Panc1 (cell line): Measurements from ENCODE around the gene CHPF2. TPM values are rescaled to one million over a fixed set of nuclear protein-coding genes. Genes with fewer than 3 reads are reported as not detected.

Experiments
- ATAC-seq: fragments of 200-7000 bp; cut with Tn5 transposase; 2 replicates; pipeline ENCODE4 v1.9.1; 2020; ENCODE audit warnings: mild to moderate bottlenecking, moderate library complexity
- BruUV-seq: library from RNA; stranded (reverse); fragments of 400-500 nt; replicated peaks from 2 replicates; lab custom pipeline; 2021; lab: Mats Ljungman, UMichigan
- CTCF ChIA-PET: fragments of 300-600 bp; sonication (Branson Sonifier 250); formaldehyde crosslinking; loops from one replicate; lab custom pipeline; 2022; ENCODE audit warnings: antibody characterized with exemption; lab: Charles Lee
- POLR2A ChIA-PET: fragments of 300-600 bp; sonication (Branson Sonifier 250); formaldehyde crosslinking; loops from one replicate; lab custom pipeline; 2022; ENCODE audit warnings: antibody characterized with exemption; lab: Charles Lee
- DNase-seq: peaks from one replicate; pipeline ENCODE4 v3.0.0-alpha.2; 2010; ENCODE audit warnings: low read depth, low spot score
- H3K27ac ChIP-seq: 2 replicates; pipeline ENCODE4 v1.5.1; 2011; ENCODE audit warnings: mild to moderate bottlenecking, low read length, inconsistent platforms
- H3K27me3 ChIP-seq: fragments of 200-500 bp; sonication (Bioruptor generic); 2 replicates; pipeline ENCODE4 v1.6.0; 2014; ENCODE audit warnings: low read length, inconsistent platforms; ENCODE audit not compliant: control insufficient read depth, insufficient read depth
- H3K36me3 ChIP-seq: fragments of 200-500 bp; sonication (Bioruptor generic); 2 replicates; pipeline ENCODE4 v1.5.1; 2014; ENCODE audit warnings: inconsistent platforms, mild to moderate bottlenecking, low read length, moderate library complexity; ENCODE audit not compliant: control insufficient read depth, insufficient read depth
- H3K4me1 ChIP-seq: 2 replicates; pipeline ENCODE4 v1.5.1; 2011; ENCODE audit warnings: inconsistent platforms, mild to moderate bottlenecking, low read length, moderate library complexity; ENCODE audit not compliant: control insufficient read depth, insufficient read depth
- H3K4me3 ChIP-seq, 2 experiments: 2 replicates each; pipeline ENCODE4 v1.5.1; 2011 to 2012; ENCODE audit warnings: low read depth in 2 of 2, low read length in 2 of 2, mild to moderate bottlenecking in 2 of 2, inconsistent platforms in 1 of 2, moderate library complexity in 1 of 2
- H3K9me3 ChIP-seq: fragments of 200-500 bp; sonication (Bioruptor generic); 2 replicates; pipeline ENCODE4 v1.5.1; 2014; ENCODE audit warnings: low read depth, mild to moderate bottlenecking, inconsistent platforms, low read length, moderate library complexity; ENCODE audit not compliant: control insufficient read depth, insufficient read depth
- CTCF ChIP-seq: fragments of 450-650 bp; IDR thresholded peaks from 2 replicates; pipeline ENCODE4 v1.5.1; 2017; ENCODE audit warnings: mild to moderate bottlenecking
- POLR2AphosphoS5 ChIP-seq: IDR thresholded peaks from 2 replicates; pipeline ENCODE4 v1.6.1; 2012; ENCODE audit warnings: mild to moderate bottlenecking, low read depth, low read length, moderate library complexity
- REST ChIP-seq, 2 experiments: IDR thresholded peaks; 2 replicates each; pipeline ENCODE4 v1.6.1; 2011 to 2012; ENCODE audit warnings: low read depth in 2 of 2, control low read depth in 1 of 2, low read length in 1 of 2, mild to moderate bottlenecking in 1 of 2, moderate library complexity in 1 of 2; ENCODE audit not compliant: insufficient read depth in 1 of 2
- SIN3A ChIP-seq: IDR thresholded peaks from 2 replicates; pipeline ENCODE4 v1.6.1; 2012; ENCODE audit warnings: low read depth, mild to moderate bottlenecking, low read length, moderate library complexity, borderline replicate concordance; ENCODE audit not compliant: insufficient read depth
- TCF7L2 ChIP-seq: IDR thresholded peaks from 2 replicates; pipeline ENCODE4 v1.6.1; 2011; ENCODE audit warnings: mild to moderate bottlenecking, low read depth, low read length, inconsistent platforms
- in situ Hi-C: cut with HindIII; loops from 2 replicates; pipeline ENCODE4 v1.10.0; 2016; ENCODE audit warnings: low sequenced_read_pairs, low pct_unique_long_range_greater_than_20kb
- intact Hi-C: fragments of 100-400 bp; cut with micrococcal nuclease; formaldehyde crosslinking; loops from one replicate; pipeline ENCODE4 v1.10.0; 2022; ENCODE audit not compliant: unreplicated experiment
- total RNA-seq: library from RNA; stranded (reverse); gene quantifications from one replicate; pipeline ENCODE4 v1.2.1, GENCODE V29; 2021; ENCODE audit not compliant: unreplicated experiment

Gene CHPF2
- total RNA-seq, 1 experiment from 2014 or later, result 44.9 TPM

- no peaks in the 10 kb centered on the region for H3K36me3 ChIP-seq
- no peak overlapping the region for H3K27ac ChIP-seq
- DNase-seq, result no peak
- peaks cover 4% of the 10 kb centered on the region; the same call in 1 of the 2 replicates for H3K27me3 ChIP-seq
- ChIA-PET CTCF (no interaction called here), POLR2A (no interaction called here)
- intact Hi-C loops, result no loop called here
- no TSS peak for BruUV-seq
- no peak for ATAC-seq
- H3K4me1 ChIP-seq, result no peaks in the 10 kb centered on the region
- no peaks in the 10 kb centered on the region; the same call in 1 of the 2 replicates for H3K9me3 ChIP-seq
- no peak overlapping the region for H3K4me3 ChIP-seq
- no peak for TF ChIP-seq CTCF
- no peak for TF ChIP-seq REST (IDR thresholded peaks at IDR 0.05; ENCODE audit: insufficient read depth in 1 of 2, low read depth in 2 of 2, low read length in 1 of 2)
- TF ChIP-seq POLR2AphosphoS5, result no peak
- no peak for TF ChIP-seq SIN3A
- TF ChIP-seq TCF7L2, result no peak
- in situ Hi-C loops, result no loop called here
Measured at GRCh38 chr7:151286148-151286547, 53.9 kb downstream of the CHPF2 start.

Other genes starting within 250 kb of the CHPF2 start
- 3.1 TPM for gene NOS3, start 241.5 kb upstream of the CHPF2 start, total RNA-seq
- 0.98 TPM for gene ATG9B, start 208.0 kb upstream of the CHPF2 start, total RNA-seq
- 49.8 TPM for gene ABCB8, start 204.0 kb upstream of the CHPF2 start, total RNA-seq
- gene ASIC3, start 184.0 kb upstream of the CHPF2 start, total RNA-seq, result 1.3 TPM
- 25.6 TPM for gene CDK5, start 174.6 kb upstream of the CHPF2 start, total RNA-seq
- gene SLC4A2, start 172.9 kb upstream of the CHPF2 start, total RNA-seq, result 580 TPM
- 95.0 TPM for gene FASTK, start 151.7 kb upstream of the CHPF2 start, total RNA-seq
- 112 TPM for gene TMUB1, start 149.0 kb upstream of the CHPF2 start, total RNA-seq
- 103 TPM for gene AGAP3, start 146.0 kb upstream of the CHPF2 start, total RNA-seq
- not detected for gene GBX1, start 64.8 kb upstream of the CHPF2 start, total RNA-seq
- gene ASB10, start 45.2 kb upstream of the CHPF2 start, total RNA-seq, result not detected
- not detected for gene H2BK1, start 22.0 kb upstream of the CHPF2 start, total RNA-seq
- gene ABCF2, start 5.3 kb upstream of the CHPF2 start, total RNA-seq, result 64.4 TPM
- 27.8 TPM for gene SMARCD3, start 16.2 kb downstream of the CHPF2 start, total RNA-seq
- gene NUB1, start 109.3 kb downstream of the CHPF2 start, total RNA-seq, result 50.5 TPM
- gene WDR86, start 177.6 kb downstream of the CHPF2 start, total RNA-seq, result 0.72 TPM
- 0.74 TPM for gene CRYGN, start 207.7 kb downstream of the CHPF2 start, total RNA-seq